ENCODE data around the gene HMHB1.

Gene HMHB1

DNA sequence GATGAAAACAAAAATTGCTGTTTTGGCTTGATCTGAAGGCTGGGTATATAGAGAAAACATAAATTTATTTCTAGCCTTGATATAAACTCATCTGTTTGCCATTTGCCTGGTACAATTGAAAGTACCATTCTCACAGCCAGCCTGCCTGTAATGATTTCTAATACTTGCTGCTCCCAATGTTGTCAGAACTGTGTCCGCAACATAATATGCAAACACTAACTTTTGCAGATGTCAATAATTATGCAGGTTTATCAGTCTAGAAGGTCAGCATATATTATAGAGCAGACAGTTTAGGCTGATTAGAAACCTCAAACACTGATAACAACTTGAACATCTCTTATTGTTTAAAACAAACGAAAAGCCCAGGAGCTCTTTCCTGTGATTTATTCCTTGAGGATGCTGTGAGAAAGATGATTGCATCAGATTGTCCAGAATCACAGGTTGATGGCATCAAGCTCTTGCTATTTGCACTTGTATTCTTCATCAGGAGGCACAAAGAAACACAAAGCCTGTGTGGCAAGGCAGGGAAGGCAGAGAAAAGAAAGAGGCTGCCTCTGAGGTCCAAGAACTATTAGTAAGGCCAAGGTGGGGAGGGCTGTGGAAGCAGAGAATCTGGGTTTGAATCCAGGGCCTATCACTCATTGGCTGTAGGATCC, 21.4 kb upstream of the HMHB1 start:
- Histone ChIP-seq H3K27me3 (ENCODE audit: insufficient read depth, poor library complexity, severe bottlenecking) (no peaks in the 10 kb centered on the region), H3K4me3 (replicated peaks; ENCODE audit: insufficient read depth, low read length) (no peak overlapping the region), H3K27ac (replicated peaks) (no peak overlapping the region)
- TF ChIP-seq GABPA (IDR thresholded peaks at IDR 0.05; ENCODE audit: low read depth): no peak
- TF ChIP-seq, protein P1, sequence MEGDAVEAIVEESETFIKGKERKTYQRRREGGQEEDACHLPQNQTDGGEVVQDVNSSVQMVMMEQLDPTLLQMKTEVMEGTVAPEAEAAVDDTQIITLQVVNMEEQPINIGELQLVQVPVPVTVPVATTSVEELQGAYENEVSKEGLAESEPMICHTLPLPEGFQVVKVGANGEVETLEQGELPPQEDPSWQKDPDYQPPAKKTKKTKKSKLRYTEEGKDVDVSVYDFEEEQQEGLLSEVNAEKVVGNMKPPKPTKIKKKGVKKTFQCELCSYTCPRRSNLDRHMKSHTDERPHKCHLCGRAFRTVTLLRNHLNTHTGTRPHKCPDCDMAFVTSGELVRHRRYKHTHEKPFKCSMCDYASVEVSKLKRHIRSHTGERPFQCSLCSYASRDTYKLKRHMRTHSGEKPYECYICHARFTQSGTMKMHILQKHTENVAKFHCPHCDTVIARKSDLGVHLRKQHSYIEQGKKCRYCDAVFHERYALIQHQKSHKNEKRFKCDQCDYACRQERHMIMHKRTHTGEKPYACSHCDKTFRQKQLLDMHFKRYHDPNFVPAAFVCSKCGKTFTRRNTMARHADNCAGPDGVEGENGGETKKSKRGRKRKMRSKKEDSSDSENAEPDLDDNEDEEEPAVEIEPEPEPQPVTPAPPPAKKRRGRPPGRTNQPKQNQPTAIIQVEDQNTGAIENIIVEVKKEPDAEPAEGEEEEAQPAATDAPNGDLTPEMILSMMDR (IDR thresholded peaks at IDR 0.05; ENCODE audit: insufficient read depth, low read length): no peak
- TF ChIP-seq, protein P2, sequence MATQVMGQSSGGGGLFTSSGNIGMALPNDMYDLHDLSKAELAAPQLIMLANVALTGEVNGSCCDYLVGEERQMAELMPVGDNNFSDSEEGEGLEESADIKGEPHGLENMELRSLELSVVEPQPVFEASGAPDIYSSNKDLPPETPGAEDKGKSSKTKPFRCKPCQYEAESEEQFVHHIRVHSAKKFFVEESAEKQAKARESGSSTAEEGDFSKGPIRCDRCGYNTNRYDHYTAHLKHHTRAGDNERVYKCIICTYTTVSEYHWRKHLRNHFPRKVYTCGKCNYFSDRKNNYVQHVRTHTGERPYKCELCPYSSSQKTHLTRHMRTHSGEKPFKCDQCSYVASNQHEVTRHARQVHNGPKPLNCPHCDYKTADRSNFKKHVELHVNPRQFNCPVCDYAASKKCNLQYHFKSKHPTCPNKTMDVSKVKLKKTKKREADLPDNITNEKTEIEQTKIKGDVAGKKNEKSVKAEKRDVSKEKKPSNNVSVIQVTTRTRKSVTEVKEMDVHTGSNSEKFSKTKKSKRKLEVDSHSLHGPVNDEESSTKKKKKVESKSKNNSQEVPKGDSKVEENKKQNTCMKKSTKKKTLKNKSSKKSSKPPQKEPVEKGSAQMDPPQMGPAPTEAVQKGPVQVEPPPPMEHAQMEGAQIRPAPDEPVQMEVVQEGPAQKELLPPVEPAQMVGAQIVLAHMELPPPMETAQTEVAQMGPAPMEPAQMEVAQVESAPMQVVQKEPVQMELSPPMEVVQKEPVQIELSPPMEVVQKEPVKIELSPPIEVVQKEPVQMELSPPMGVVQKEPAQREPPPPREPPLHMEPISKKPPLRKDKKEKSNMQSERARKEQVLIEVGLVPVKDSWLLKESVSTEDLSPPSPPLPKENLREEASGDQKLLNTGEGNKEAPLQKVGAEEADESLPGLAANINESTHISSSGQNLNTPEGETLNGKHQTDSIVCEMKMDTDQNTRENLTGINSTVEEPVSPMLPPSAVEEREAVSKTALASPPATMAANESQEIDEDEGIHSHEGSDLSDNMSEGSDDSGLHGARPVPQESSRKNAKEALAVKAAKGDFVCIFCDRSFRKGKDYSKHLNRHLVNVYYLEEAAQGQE (IDR thresholded peaks at IDR 0.05; ENCODE audit: insufficient replicate concordance, low read depth): no peak
- no peak for DNase-seq (ENCODE audit: low read depth in 1 of 2, low spot score in 1 of 2)

- no peak for DNase-seq (ENCODE audit: low read depth in 1 of 2, low spot score in 1 of 2)
- Histone ChIP-seq H3K27me3 (ENCODE audit: insufficient read depth, poor library complexity, severe bottlenecking) (no peaks in the 10 kb centered on the region), H3K4me3 (replicated peaks; ENCODE audit: insufficient read depth, low read length) (no peak overlapping the region), H3K27ac (replicated peaks) (no peak overlapping the region)
- TF ChIP-seq POLR2AphosphoS5 (IDR thresholded peaks at IDR 0.05; ENCODE audit: low read depth) (no peak), SPI1 (IDR thresholded peaks at IDR 0.05; ENCODE audit: borderline replicate concordance, low read depth) (no peak), GABPA (IDR thresholded peaks at IDR 0.05; ENCODE audit: low read depth) (no peak)
- TF ChIP-seq, protein P1 (IDR thresholded peaks at IDR 0.05; ENCODE audit: insufficient read depth, low read length): no peak
- TF ChIP-seq, protein P2 (IDR thresholded peaks at IDR 0.05; ENCODE audit: insufficient replicate concordance, low read depth): no peak
Measured at GRCh38 chr5:143791848-143792731, 19.9 kb upstream of the HMHB1 start.

- Histone ChIP-seq H3K4me3 (replicated peaks; ENCODE audit: insufficient read depth, low read length) (no peak overlapping the region), H3K27me3 (ENCODE audit: insufficient read depth, poor library complexity, severe bottlenecking) (no peaks in the 10 kb centered on the region), H3K27ac (replicated peaks) (no peak overlapping the region)
- TF ChIP-seq GABPA (IDR thresholded peaks at IDR 0.05; ENCODE audit: low read depth) (no peak), POLR2AphosphoS5 (IDR thresholded peaks at IDR 0.05; ENCODE audit: low read depth) (no peak), SPI1 (IDR thresholded peaks at IDR 0.05; ENCODE audit: borderline replicate concordance, low read depth) (no peak)
- TF ChIP-seq, protein P1 (IDR thresholded peaks at IDR 0.05; ENCODE audit: insufficient read depth, low read length): no peak
- TF ChIP-seq, protein P2 (IDR thresholded peaks at IDR 0.05; ENCODE audit: insufficient replicate concordance, low read depth): no peak
- no peak for DNase-seq (ENCODE audit: low read depth in 1 of 2, low spot score in 1 of 2)
Measured at GRCh38 chr5:143793249-143793648, 18.7 kb upstream of the HMHB1 start.

All from HL-60 (cell line).